ENCODE data around the gene TRPC4AP.

Gene TRPC4AP

GRCh38 chr20:34992751-34993417 is 99.7 kb downstream of the TRPC4AP start:
- no peak for TF ChIP-seq FOXP2 (optimal IDR thresholded peaks at IDR 0.05; ENCODE audit: borderline replicate concordance, extremely low read depth, extremely low read length, insufficient read depth)

GRCh38 chr20:34990661-34991214 is 101.9 kb downstream of the TRPC4AP start:
- TF ChIP-seq REST (IDR thresholded peaks at IDR 0.05; ENCODE audit: insufficient read depth in 1 of 2, low read depth in 2 of 2, low read length in 2 of 2) (no peak), SIN3A (IDR thresholded peaks at IDR 0.05; ENCODE audit: borderline replicate concordance, insufficient read depth, low read length) (no peak), TAF1 (IDR thresholded peaks at IDR 0.05; ENCODE audit: borderline replicate concordance, insufficient read depth, low read length) (no peak), POLR2AphosphoS5 (IDR thresholded peaks at IDR 0.05; ENCODE audit: low read depth, low read length) (no peak), FOXP2 (optimal IDR thresholded peaks at IDR 0.05; ENCODE audit: borderline replicate concordance, extremely low read depth, extremely low read length, insufficient read depth) (no peak)

GRCh38 chr20:34990231-34990630 is 102.4 kb downstream of the TRPC4AP start:
- TF ChIP-seq TAF1 (IDR thresholded peaks at IDR 0.05; ENCODE audit: borderline replicate concordance, insufficient read depth, low read length) (no peak), FOXP2 (optimal IDR thresholded peaks at IDR 0.05; ENCODE audit: borderline replicate concordance, extremely low read depth, extremely low read length, insufficient read depth) (no peak), SIN3A (IDR thresholded peaks at IDR 0.05; ENCODE audit: borderline replicate concordance, insufficient read depth, low read length) (no peak), REST (IDR thresholded peaks at IDR 0.05; ENCODE audit: insufficient read depth in 1 of 2, low read depth in 2 of 2, low read length in 2 of 2) (no peak), POLR2AphosphoS5 (IDR thresholded peaks at IDR 0.05; ENCODE audit: low read depth, low read length) (no peak)

GRCh38 chr20:34989670-34990069 is 102.9 kb downstream of the TRPC4AP start:
- TF ChIP-seq POLR2AphosphoS5 (IDR thresholded peaks at IDR 0.05; ENCODE audit: low read depth, low read length) (no peak), TAF1 (IDR thresholded peaks at IDR 0.05; ENCODE audit: borderline replicate concordance, insufficient read depth, low read length) (no peak), REST (IDR thresholded peaks at IDR 0.05; ENCODE audit: insufficient read depth in 1 of 2, low read depth in 2 of 2, low read length in 2 of 2) (no peak), FOXP2 (optimal IDR thresholded peaks at IDR 0.05; ENCODE audit: borderline replicate concordance, extremely low read depth, extremely low read length, insufficient read depth) (no peak), SIN3A (IDR thresholded peaks at IDR 0.05; ENCODE audit: borderline replicate concordance, insufficient read depth, low read length) (no peak)

- TF ChIP-seq REST (IDR thresholded peaks at IDR 0.05; ENCODE audit: insufficient read depth in 1 of 2, low read depth in 2 of 2, low read length in 2 of 2) = no peak
- TF ChIP-seq POLR2AphosphoS5 (IDR thresholded peaks at IDR 0.05; ENCODE audit: low read depth, low read length) = no peak
- no peak for TF ChIP-seq TAF1 (IDR thresholded peaks at IDR 0.05; ENCODE audit: borderline replicate concordance, insufficient read depth, low read length)
- TF ChIP-seq SIN3A (IDR thresholded peaks at IDR 0.05; ENCODE audit: borderline replicate concordance, insufficient read depth, low read length) = no peak
- TF ChIP-seq FOXP2 (optimal IDR thresholded peaks at IDR 0.05; ENCODE audit: borderline replicate concordance, extremely low read depth, extremely low read length, insufficient read depth) = no peak
These were observed 103.5 kb downstream of the TRPC4AP start for GRCh38 chr20:34989118-34989517.

Data from PFSK-1 (cell line).